Stimulated activated CD8-positive, alpha-beta memory T cell treated with anti-CD3 and anti-CD28 coated beads, Interleukin-12 subunit alpha, Interleukin-12 subunit beta, amount 100 ng/mL, for 1 hour (primary cell): Measurements from ENCODE around the gene ANKRD12.

ENCODE experiments used
- DNase-seq: peaks from one replicate; pipeline ENCODE4 v3.0.0-alpha.2; 2020; ENCODE audit warnings: low read depth

ANKRD12 gene

DNA sequence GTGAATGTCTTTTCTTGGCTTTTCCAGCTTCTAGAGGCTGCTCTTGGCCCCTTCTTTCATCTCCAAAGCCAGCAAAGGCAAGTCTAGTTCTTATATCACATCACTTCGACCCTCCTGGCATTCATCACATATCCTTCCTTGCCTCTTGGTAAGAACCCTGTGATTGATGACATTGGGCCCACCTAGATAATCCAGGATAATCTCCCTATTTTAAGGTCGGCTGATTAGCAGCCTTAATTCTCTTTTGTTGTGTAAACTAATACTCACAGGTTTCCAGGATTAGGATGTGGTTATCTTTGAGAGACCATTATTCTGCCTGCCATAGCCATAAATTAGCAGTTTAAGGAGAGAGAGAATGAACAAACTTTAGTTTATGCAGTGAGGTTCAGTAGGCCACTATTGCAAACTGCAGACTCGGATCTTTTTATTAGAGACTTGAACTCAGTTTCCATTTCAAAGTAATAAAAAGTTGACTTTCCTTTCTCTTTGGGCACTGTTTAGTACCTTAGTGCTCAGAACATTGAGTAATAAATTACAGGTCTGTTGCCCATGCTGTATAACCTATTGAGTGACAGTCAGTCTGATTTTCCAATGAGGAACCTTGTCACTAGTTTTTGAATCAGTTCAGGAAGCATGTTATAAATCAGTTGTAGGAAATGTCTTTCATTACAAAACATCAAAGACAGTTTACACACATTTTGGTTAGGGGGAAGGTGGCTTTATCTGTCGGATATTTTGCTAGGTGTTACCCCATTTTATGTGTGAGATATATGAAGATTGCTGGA lies 29.6 kb upstream of the ANKRD12 start:
- DNase-seq: no peak

DNA sequence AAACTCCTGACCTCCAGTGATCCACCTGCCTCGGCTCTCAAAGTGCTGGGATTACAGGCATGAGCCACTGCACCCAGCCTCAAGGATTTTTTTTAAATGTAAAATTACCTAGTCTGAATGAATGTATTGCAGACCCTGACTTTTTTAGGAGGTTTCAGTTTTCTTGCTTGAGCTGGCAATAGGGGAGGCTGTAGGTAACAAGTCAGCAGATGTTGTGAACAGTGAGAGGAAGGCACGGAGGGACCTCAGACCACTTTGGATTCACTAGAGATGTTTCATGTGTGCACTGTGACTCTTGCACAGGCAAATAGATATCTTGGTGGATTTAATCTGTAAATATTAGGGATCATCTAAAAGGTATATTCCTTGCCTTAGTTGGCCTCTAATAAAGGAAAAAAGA lies 27.7 kb upstream of the ANKRD12 start:
- no peak for DNase-seq

DNA sequence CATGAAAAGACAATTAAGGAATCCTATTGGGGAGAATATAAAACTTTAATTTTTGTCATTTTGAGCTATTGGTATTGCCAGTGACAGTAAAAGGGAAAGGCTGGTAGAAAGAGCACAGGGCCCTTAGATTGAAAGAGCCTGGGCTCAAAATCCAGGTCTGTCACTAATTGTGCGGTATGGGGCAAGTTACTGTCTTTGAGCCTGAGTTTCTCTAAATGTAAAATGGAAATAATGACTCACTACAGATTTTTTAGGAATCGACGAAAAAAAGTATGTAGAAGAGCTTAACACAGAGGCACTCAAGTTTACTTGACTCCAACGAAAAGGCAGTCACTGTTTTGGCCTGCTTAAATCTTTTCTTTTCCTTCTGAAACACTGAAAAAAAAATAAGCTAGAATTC lies 27.1 kb upstream of the ANKRD12 start:
- no peak for DNase-seq

DNA sequence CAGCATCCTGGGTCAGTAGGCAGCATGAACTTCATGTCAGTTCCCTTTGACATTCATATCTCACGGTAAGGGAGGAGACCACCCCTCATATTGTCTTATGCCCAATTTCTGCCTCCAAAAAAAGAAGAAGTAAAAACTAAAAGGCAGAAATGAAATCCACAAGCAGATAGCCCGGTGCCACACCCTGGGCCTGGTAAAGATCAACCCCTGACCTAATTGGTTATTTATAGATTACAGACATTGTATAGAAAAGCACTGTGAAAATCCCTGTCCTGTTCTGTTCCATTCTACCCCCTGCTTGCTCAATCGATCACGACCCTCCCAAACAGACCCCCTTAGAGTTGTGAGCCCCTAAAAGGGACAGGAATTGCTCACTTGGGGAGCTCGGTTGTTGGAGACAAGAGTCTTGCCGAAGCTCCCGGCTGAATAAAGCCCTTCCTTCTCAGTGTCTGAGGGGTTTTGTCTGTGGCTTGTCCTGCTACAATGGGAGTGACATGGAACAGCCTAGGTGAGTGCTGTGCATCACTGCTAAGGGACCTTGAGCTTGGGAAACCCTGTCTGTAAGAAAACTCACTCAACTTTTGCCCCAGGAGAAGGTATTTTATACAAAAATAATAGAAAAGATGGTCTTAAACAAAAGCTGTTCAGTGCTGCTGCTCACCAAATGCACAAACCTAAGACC lies 23.0 kb upstream of the ANKRD12 start:
- DNase-seq: no peak

DNA sequence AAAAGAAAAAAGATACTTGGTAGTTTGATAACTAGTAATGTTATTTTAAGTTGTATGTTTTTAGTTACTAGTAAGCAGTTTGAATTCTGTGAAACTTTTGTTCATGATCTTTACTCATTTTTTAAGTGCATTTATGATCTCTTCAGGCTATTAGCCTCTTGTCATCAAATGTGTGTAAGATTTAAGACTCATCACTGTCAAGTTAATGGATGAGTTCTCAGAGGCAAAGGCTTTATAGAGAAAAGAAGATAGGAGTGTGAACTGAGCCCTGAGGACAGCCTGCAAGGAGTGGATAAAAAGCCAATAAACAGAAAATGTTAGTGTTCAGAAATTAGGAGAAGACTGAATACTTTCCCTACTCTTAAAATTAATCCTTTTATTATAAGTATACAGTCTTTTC lies 20.6 kb upstream of the ANKRD12 start:
- no peak for DNase-seq

DNA sequence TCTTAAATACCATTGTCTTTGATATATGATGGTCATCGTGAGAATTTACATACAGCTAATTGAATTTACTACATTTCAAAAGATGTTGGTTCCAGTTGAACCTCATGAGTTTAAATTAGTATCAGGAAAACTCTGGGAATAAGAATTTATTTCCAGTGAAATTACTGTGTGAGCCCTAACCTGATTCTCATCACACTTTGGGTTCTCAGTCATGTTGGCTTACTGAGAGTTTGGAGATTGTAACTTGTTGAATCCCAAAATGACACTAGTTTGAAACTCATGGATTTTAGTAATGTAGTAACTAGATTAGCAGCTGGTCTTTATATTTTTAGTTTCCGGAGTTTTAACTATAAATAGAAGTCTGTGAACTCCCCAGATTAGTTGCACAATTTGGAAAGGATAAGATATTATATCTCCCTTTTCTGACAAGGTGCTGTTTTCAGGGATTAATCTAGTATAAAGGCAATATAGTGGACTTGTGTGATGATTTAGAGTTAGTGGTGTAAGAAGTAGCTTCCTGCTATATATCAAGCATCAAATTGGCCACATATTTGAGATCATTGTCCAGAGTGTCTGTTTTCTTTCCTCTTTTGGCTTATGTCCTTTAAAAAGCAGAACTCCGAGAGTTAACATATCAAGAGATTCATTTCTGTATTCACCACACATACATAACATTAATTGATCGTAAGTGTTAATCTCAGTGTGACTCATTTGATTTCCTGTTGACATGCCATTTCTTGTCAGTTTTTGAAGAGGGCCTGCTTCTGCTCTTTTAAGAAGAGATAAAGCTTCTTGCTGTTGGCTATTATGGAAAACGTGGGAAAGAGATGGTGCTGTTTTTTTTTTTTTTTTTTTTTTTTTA lies 18.4 kb upstream of the ANKRD12 start:
- no peak for DNase-seq

DNA sequence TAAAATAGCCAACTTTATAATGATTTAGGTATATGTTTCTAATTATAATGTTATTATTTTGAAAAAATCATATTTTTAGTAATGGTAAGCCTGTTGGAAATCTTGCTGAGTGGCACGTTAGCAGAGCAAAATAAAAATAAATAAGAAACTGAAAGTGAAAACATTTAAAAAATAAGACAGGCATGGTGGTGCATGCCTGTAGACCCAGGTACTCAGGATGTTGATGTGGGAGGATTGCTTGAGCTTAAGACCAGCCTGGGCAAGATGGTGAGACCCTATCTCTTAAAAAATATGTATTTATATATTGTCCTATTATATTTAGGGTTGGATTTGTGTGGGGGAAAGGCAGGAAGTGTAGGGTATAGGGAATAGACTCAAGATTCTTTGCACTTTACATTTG lies 15.8 kb upstream of the ANKRD12 start:
- no peak for DNase-seq

DNA sequence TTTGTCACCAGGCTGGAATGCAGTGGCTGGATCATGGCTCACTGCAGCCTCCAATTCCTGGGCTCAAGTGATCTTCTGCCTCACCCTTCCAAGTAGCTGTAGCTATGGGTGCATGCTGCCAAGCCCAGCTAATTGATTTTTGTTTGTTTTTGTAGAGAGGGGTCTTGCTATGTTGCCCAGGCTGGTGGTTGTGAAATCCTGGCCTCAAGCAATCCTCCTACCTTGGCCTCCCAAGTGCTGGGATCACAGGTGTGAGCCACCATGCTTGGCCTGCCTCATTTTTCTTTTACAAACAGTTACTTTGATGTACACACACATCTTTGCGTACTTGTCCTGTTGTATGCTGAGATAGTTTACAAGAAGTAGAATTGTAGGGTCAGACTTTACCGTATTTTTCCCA lies 13.1 kb upstream of the ANKRD12 start:
- DNase-seq: no peak

DNA sequence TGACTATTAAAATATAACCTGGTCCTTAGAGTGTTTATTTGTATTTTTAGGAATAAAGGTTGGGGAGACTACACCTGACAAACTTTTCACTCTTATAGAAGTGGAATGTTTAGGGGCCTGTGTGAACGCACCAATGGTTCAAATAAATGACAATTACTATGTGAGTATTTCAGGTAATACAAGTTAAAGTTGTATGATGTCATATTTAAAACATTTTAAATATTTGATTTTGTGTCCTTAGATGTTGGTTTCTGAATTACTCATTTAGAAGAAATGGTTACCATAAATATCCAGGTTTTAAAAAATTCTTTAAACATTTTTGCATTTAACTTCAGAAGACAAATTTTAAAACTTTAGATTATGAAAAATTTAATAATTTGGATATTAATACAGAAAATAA lies 11.8 kb upstream of the ANKRD12 start:
- DNase-seq: no peak

DNA sequence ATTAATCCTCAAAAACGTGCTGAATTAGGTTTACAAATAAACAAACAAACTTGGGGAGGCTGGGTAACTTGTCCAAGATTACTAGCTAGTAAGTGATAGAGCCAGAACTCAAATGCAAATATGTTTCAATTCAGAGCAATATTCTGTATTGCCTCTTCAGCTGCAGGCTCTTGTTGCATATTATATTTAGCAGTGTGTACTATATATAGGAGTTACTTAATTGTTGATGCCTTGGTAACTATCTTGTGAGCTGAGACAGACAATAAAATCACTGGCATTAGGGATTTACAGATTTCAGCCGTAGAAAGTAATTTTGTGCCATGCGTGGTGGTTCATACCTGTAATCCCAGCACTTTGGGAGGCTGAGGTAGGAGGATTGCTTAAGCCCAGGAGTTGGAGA lies 10.2 kb upstream of the ANKRD12 start:
- no peak for DNase-seq

DNA sequence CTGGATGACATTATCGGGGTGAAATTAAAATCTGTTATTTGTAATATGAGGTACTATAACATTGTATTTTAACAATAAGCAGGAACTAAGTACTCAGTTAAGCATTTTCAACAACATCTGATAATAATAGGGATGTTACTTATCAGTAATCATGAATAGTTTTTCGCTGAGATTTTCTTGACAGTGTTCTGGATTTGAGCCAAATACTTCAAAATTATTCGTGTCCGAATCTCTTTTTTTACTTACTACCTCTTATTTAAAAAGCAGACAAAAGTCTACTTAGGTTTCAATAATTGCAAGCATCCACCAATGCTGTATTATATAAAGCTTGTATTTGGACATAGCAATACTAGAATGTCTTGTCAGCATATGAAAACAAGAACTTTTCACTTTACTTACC lies 6.4 kb upstream of the ANKRD12 start:
- no peak for DNase-seq

DNA sequence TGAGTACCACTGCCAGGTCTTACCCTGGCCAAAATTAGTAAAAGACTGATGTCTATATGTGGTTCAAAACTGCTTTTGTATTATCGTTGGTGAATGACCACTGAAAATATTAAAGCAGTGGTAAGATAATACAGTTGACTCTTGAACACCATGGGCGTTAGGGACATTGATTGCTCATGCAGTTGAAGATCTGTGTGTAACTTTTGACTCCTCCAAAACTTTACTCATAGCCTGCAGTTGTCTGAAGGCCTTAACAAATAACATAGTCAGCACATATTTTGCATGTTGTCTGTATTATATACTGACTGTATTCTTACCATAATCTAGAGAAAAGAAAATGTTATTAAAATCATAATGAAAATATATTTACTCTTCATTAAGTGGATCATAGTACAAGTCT lies 5.8 kb upstream of the ANKRD12 start:
- no peak for DNase-seq

DNA sequence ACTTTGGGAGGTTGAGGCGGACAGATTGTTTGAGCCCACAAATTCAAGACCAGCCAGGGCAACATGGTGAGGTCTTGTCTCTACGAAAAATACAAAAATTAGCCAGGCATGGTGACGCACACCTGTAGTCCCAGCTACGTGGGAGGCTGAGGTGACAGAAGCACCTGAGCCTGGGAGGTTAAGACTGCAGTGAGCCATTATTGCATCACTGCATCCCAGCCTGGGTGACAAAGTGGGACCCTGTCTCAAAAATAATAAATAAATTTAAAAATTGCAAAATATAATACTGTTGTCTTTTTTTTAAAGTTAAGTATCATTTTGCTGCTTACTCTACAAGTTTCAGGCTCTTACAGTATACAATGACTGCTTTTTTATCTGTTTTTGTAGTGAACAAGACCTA lies 4.0 kb upstream of the ANKRD12 start:
- no peak for DNase-seq

DNA sequence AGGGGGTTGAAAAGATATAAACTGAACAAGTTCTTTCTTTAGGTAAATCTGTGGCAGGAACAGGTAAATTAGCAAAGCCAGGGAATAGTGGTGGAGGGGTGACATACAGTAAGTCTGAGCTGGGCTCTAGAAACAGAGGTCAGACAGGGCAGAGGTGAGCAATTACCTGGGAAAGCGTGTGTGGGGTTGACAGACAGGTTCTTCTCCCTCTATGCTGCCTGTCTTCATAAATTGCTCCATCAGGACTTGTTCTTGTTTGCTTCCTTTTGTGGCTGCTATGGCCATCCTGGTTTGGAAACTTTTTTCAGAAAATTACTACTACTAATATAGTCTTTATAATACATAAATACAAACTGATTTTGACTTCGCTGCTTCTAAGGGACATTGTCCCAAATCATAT lies 3.4 kb upstream of the ANKRD12 start:
- DNase-seq: no peak

DNA sequence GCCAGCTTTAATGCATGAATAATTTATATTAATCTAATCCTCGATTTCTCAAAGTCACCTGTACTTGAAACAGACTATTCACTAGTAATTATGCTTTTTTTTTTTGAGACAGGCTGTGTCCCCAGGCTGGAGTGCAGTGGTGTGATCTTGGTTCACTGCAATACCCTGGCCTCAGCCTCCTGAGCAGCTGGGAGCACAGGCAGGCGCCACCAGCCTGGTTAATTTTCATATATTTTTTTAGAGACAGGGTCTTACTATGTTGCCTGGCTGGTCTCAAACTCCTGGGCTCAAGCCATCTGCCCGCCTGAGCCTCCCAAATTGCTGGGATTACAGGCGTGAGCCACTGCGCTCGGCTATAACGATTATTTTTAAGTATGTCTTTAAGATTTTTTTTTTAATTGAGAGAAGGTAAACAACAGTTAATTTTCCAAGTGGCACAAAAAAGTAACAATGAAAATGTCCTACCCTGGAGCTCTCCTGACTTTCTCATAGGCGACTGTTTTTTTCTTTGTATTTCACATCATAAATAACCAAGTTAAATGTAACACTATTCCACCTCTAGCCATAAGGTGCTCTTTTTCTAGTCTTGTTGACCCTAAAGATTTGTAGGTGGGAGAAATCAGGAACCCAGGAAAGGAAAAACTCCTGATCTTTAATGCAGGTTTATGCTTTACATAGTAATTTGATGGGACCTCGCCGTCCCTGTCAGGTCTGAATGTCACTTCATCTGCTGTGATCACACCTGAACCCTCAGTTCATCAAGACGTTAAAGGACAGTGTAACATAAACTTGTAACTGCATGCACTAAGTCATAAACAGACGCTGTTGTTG lies 1.3 kb upstream of the ANKRD12 start:
- DNase-seq: no peak

DNA sequence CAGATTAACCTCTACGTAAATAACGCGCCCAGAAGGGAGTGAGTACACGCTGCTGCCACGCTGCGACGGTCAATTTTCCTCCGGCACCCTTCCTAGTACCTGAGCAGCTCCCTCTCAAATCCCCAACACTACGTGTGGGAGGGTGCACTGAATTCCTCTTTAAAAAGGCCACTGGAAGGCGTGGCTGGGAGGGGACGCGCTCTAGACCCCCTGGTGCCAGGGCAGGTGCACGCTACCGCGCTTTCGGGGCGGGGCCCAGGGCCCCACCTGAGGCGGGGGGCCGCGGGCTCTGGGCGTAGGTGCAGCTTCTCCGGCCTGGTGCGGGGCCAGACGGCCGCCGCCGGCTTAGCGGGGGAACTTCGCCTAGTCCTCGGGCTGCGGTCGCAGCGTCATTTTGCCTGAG lies 668 bp upstream of the ANKRD12 start:
- DNase-seq: no peak

DNA sequence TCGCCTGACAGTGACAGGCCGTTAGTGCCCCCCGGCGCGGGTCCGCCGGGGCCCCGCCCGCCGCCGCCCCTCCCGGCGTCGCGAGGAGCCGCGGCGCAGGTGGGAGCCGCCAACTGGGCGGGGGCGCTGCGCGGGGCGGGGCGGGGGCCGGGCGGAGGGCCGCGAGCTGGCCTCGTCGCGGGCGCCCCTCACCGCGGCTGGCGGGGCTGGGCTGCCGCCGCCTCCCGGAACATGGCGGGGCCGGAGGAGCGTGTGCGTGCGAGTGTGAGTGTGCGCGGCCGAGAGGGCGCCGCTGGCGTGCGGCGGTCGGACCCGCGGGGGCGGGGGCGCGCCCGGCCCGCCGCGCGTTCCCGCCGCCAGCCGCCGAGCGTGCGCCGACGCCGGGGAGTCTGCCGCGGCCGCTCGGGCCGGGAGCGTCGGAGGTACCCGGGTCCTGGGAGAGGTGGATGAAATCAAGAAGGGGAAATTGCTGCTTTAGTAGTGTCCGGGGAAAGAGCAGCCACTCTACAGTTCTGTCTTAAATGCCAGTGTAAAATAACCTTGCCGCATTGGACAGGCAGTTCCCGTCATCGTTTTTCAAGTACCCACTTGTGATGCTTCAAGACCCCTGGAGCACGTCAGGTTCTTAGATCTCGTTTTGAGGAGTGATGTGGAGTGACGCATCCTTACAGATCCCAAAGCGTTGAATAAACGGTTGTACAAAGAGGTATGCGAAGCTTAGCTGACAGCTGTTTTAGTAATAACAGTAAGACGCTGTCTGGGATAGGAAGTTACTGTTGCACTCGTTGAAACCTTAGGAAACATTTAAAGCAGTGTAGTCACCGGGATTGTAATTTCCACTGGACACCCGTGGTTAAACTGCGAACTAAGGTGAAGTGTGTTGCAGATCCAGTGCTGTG lies 836 bp downstream of the ANKRD12 start:
- DNase-seq: peak; percentile 26

DNA sequence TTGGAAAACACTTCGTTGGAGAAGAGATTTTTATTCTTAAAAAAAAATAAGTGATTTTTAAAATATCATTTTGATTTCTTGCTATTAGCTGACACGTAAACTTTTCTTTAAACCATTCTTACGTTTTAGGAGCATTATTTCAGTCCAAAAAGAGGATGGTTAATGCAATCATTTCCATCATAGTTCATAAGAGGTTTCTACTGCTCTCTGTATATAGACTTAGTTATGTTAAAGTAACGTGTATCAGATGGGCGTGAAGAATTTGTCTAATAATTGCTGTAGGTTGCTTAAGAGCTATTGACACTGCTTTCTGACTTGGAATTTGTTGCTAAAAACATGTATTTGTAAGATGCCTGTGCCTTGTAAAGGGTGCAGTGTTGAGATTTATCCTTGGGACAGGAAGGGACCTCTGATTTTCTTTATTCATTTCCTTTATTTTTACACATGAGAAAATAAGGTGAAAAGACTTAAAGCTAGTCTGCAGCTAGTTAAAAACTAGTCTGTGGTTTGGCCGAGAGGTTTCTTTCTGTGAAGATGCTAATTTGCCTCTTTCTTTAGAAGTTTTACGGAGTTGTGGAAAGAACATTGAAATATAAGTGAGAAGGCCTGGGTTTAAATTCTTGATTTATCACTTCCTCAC lies 2.9 kb downstream of the ANKRD12 start:
- no peak for DNase-seq

DNA sequence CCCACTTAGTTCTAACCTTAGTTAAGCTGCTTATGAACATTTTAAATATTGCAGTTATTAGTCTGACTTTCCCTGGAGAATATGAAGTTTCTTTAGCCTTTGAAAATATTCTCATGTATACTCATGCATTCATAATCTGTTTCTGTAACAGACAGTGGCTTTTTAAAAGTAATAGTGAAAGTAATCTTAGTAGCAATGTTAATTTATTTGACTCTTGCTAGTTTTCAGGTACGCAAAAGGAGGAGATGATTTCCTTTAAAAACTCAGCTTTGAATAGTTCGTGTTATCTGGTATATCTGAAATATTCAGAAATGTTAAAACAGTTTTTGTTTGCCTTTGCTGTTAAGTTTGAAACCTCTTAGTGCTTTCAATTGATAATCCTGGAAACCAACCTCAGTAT lies 3.8 kb downstream of the ANKRD12 start:
- DNase-seq: no peak

DNA sequence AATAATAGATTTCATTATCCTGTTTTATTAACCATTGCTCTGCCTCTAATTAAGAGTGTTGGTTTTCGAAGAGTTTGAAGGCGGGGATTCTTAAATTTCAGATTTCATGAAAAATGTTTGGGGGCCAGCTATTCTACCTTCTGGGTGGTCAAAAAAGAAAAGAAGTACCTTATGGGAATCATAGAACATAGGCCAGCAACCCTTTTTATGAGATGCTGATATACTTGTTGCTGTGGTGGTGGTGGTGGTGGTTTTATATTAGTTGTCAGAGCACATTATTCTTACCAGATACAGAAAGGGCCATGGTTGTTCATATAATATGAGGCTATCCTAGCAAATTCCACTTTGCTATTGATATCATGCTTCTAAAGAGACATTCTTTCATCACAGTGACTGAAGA lies 4.4 kb downstream of the ANKRD12 start:
- DNase-seq: no peak

DNA sequence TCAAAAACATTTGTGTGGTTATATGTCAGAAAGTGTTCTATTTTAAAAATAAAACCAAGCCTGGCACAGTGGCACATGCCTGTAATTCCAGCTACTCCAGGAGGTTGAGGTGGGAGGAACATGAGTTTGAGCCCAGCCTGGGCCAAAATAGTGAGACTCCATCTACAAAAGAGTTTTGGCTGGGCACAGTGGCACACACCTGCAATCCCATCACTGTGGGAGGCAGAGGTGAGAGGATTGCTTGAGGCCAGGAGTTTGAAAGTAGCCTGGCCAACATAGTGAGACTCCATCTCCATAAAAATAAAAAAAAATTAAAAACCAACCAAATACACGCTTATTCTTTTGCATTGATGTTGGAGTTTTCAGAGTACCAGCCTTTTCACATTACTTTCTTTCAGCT lies 9.6 kb downstream of the ANKRD12 start:
- no peak for DNase-seq
